Activated naive CD8-positive, alpha-beta T cell treated with anti-CD3 and anti-CD28 coated beads for 36 hours (primary cell): ENCODE data around the gene SLC2A3. TPM values are rescaled to one million over a fixed set of nuclear protein-coding genes. Genes with fewer than 3 reads are reported as not detected.
"Not testable (repeated sequence)": the region's sequence is repeated elsewhere in the genome, so short reads cannot be mapped to it uniquely, and the experiment has no call there.

Experiments used
- DNase-seq: peaks from one replicate; pipeline ENCODE4 v3.0.0; 2021
- H3K27ac Mint-ChIP-seq: one replicate; pipeline ENCODE4 v1.8.0; 2022; ENCODE audit warnings: mild to moderate bottlenecking, moderate library complexity, mixed read lengths
- H3K27me3 Mint-ChIP-seq: one replicate; pipeline ENCODE4 v1.8.0; 2022; ENCODE audit warnings: mild to moderate bottlenecking, mixed read lengths
- H3K36me3 Mint-ChIP-seq: one replicate; pipeline ENCODE4 v1.8.0; 2021; ENCODE audit warnings: mild to moderate bottlenecking, mixed read lengths
- H3K4me1 Mint-ChIP-seq: one replicate; pipeline ENCODE4 v1.8.0; 2021; ENCODE audit warnings: mixed read lengths
- H3K4me3 Mint-ChIP-seq: one replicate; pipeline ENCODE4 v1.8.0; 2022; ENCODE audit warnings: mild to moderate bottlenecking, moderate library complexity, mixed read lengths
- H3K9me3 Mint-ChIP-seq: one replicate; pipeline ENCODE4 v1.8.0; 2022; ENCODE audit warnings: mixed read lengths
- total RNA-seq, 2 experiments: library from RNA; stranded (reverse); gene quantifications; one replicate each; pipeline ENCODE4 v1.2.3, GENCODE V29; 2021

SLC2A3 gene
- total RNA-seq, 2 experiments from 2014 or later, result 125 to 147 TPM

- no peak overlapping the region for H3K27ac Mint-ChIP-seq
- no peaks in the 10 kb centered on the region for H3K27me3 Mint-ChIP-seq
- no peaks in the 10 kb centered on the region for H3K4me1 Mint-ChIP-seq
- no peaks in the 10 kb centered on the region for H3K36me3 Mint-ChIP-seq
- H3K9me3 Mint-ChIP-seq, result no peaks in the 10 kb centered on the region
- no peak overlapping the region for H3K4me3 Mint-ChIP-seq
- no peak for DNase-seq
Observed at GRCh38 chr12:7907009-7907408, 29.0 kb downstream of the SLC2A3 start.

- not testable (repeated sequence) for H3K4me1 Mint-ChIP-seq, H3K4me3 Mint-ChIP-seq, H3K27me3 Mint-ChIP-seq, H3K27ac Mint-ChIP-seq, H3K36me3 Mint-ChIP-seq, H3K9me3 Mint-ChIP-seq, DNase-seq
Observed at GRCh38 chr12:7906303-7906702, 29.7 kb downstream of the SLC2A3 start.

GRCh38 chr12:7905600-7906125, 30.3 kb downstream of the SLC2A3 start:
- not testable (repeated sequence) for H3K4me1 Mint-ChIP-seq, H3K4me3 Mint-ChIP-seq, H3K27me3 Mint-ChIP-seq, DNase-seq, H3K27ac Mint-ChIP-seq, H3K9me3 Mint-ChIP-seq, H3K36me3 Mint-ChIP-seq

- no peaks in the 10 kb centered on the region for H3K27me3 Mint-ChIP-seq
- H3K9me3 Mint-ChIP-seq, result no peaks in the 10 kb centered on the region
- H3K4me3 Mint-ChIP-seq, result no peak overlapping the region
- no peak for DNase-seq
- H3K4me1 Mint-ChIP-seq, result no peaks in the 10 kb centered on the region
- no peaks in the 10 kb centered on the region for H3K36me3 Mint-ChIP-seq
- no peak overlapping the region for H3K27ac Mint-ChIP-seq
Observed at GRCh38 chr12:7905071-7905470, 30.9 kb downstream of the SLC2A3 start.

GRCh38 chr12:7902416-7902815, 33.6 kb downstream of the SLC2A3 start:
- H3K27me3 Mint-ChIP-seq, H3K27ac Mint-ChIP-seq, H3K4me3 Mint-ChIP-seq, H3K9me3 Mint-ChIP-seq, DNase-seq, H3K4me1 Mint-ChIP-seq, H3K36me3 Mint-ChIP-seq: not testable (repeated sequence)

- no peaks in the 10 kb centered on the region for H3K4me1 Mint-ChIP-seq
- no peak overlapping the region for H3K4me3 Mint-ChIP-seq
- no peak for DNase-seq
- H3K36me3 Mint-ChIP-seq, result no peaks in the 10 kb centered on the region
- no peak overlapping the region for H3K27ac Mint-ChIP-seq
- H3K9me3 Mint-ChIP-seq, result no peaks in the 10 kb centered on the region
- H3K27me3 Mint-ChIP-seq, result no peaks in the 10 kb centered on the region
Observed at GRCh38 chr12:7899755-7900154, 36.2 kb downstream of the SLC2A3 start.

GRCh38 chr12:7896726-7897125, 39.3 kb downstream of the SLC2A3 start:
- not testable (repeated sequence) for H3K4me1 Mint-ChIP-seq, H3K27me3 Mint-ChIP-seq, H3K4me3 Mint-ChIP-seq, H3K9me3 Mint-ChIP-seq, DNase-seq, H3K36me3 Mint-ChIP-seq, H3K27ac Mint-ChIP-seq

- H3K4me1 Mint-ChIP-seq, result no peaks in the 10 kb centered on the region
- H3K36me3 Mint-ChIP-seq, result no peaks in the 10 kb centered on the region
Observed at GRCh38 chr12:7892186-7892980, 43.6 kb downstream of the SLC2A3 start.

GRCh38 chr12:7884689-7885088, 51.3 kb downstream of the SLC2A3 start:
- no peaks in the 10 kb centered on the region for H3K9me3 Mint-ChIP-seq
- H3K4me3 Mint-ChIP-seq, result no peak overlapping the region
- no peaks in the 10 kb centered on the region for H3K27me3 Mint-ChIP-seq
- no peak overlapping the region for H3K27ac Mint-ChIP-seq
- no peaks in the 10 kb centered on the region for H3K4me1 Mint-ChIP-seq
- DNase-seq, result no peak
- no peaks in the 10 kb centered on the region for H3K36me3 Mint-ChIP-seq

More at GRCh38 chr12:7892186-7892980, 43.6 kb downstream of the SLC2A3 start:
- no peak for DNase-seq
- H3K4me3 Mint-ChIP-seq, result no peak overlapping the region
- no peak overlapping the region for H3K27ac Mint-ChIP-seq
- H3K27me3 Mint-ChIP-seq, result no peaks in the 10 kb centered on the region
- H3K9me3 Mint-ChIP-seq, result no peaks in the 10 kb centered on the region

GRCh38 chr12:7881736-7882120, 54.3 kb downstream of the SLC2A3 start:
- DNase-seq, H3K27ac Mint-ChIP-seq, H3K27me3 Mint-ChIP-seq, H3K4me1 Mint-ChIP-seq, H3K36me3 Mint-ChIP-seq, H3K9me3 Mint-ChIP-seq, H3K4me3 Mint-ChIP-seq: not testable (repeated sequence)

GRCh38 chr12:7880952-7881735, 54.8 kb downstream of the SLC2A3 start:
- H3K27me3 Mint-ChIP-seq, H3K36me3 Mint-ChIP-seq, DNase-seq, H3K9me3 Mint-ChIP-seq, H3K27ac Mint-ChIP-seq, H3K4me3 Mint-ChIP-seq, H3K4me1 Mint-ChIP-seq: not testable (repeated sequence)

- no peaks in the 10 kb centered on the region for H3K36me3 Mint-ChIP-seq
- H3K4me1 Mint-ChIP-seq, result no peaks in the 10 kb centered on the region
- H3K4me3 Mint-ChIP-seq, result no peak overlapping the region
- no peak for DNase-seq
- peaks cover 1% of the 10 kb centered on the region for H3K27me3 Mint-ChIP-seq
- no peaks in the 10 kb centered on the region for H3K9me3 Mint-ChIP-seq
- no peak overlapping the region for H3K27ac Mint-ChIP-seq
Observed at GRCh38 chr12:7879246-7879645, 56.7 kb downstream of the SLC2A3 start.

GRCh38 chr12:7877420-7877819, 58.6 kb downstream of the SLC2A3 start:
- peaks cover 20% of the 10 kb centered on the region for H3K27me3 Mint-ChIP-seq

GRCh38 chr12:7872566-7873319, 63.2 kb downstream of the SLC2A3 start, which contains the start of gene SLC2A14:
SLC2A14 (minus strand) TSS chr12:7872915; CDS start chr12:7869880, 3,035 bp downstream.
- H3K27me3 Mint-ChIP-seq, result peaks cover 47% of the 10 kb centered on the region
- H3K9me3 Mint-ChIP-seq, result no peaks in the 10 kb centered on the region
- no peak within 1 kb of the TSS for H3K27ac Mint-ChIP-seq
- no peaks in the 10 kb centered on the region for H3K36me3 Mint-ChIP-seq
- no peak within 1 kb of the TSS for H3K4me3 Mint-ChIP-seq
- no peaks in the 10 kb centered on the region for H3K4me1 Mint-ChIP-seq
- no peak for DNase-seq

More at GRCh38 chr12:7877420-7877819, 58.6 kb downstream of the SLC2A3 start:
- Mint-ChIP-seq H3K9me3 (no peaks in the 10 kb centered on the region), H3K36me3 (no peaks in the 10 kb centered on the region), H3K4me3 (no peak overlapping the region), H3K4me1 (no peaks in the 10 kb centered on the region), H3K27ac (no peak overlapping the region)
- DNase-seq, result no peak

- no peaks in the 10 kb centered on the region for H3K9me3 Mint-ChIP-seq
- no peak for DNase-seq
- no peaks in the 10 kb centered on the region for H3K36me3 Mint-ChIP-seq
- peaks cover 2% of the 10 kb centered on the region for H3K4me1 Mint-ChIP-seq
- peaks cover 47% of the 10 kb centered on the region for H3K27me3 Mint-ChIP-seq
- no peak overlapping the region for H3K27ac Mint-ChIP-seq
- H3K4me3 Mint-ChIP-seq, result no peak overlapping the region
Observed at GRCh38 chr12:7870335-7870734, 65.7 kb downstream of the SLC2A3 start.
